Muscle layer of duodenum (tissue), 2 donors: ENCODE data around the gene LSAMP.
A peak's percentile ranks its signal among the peaks of the same experiment; 100 is the strongest.

Source experiments
- H3K27ac ChIP-seq: one replicate; pipeline ENCODE4 v1.7.0; 2013; ENCODE audit warnings: mild to moderate bottlenecking, low read length
- H3K27me3 ChIP-seq: one replicate; pipeline ENCODE4 v1.7.0; 2013; ENCODE audit warnings: low read depth, mild to moderate bottlenecking, control low read depth, low read length
- H3K36me3 ChIP-seq, 2 donors: one replicate each; pipeline ENCODE4 v1.7.0; 2013; ENCODE audit warnings: low read length in 2 of 2, control low read depth in 1 of 2, mild to moderate bottlenecking in 1 of 2; ENCODE audit not compliant: insufficient read depth in 2 of 2, control insufficient read depth in 1 of 2
- H3K4me1 ChIP-seq, 2 donors: one replicate each; pipeline ENCODE4 v1.7.0; 2013; ENCODE audit warnings: low read length in 2 of 2, mild to moderate bottlenecking in 2 of 2, control low read depth in 1 of 2, moderate library complexity in 1 of 2; ENCODE audit not compliant: insufficient read depth in 2 of 2, control insufficient read depth in 1 of 2
- H3K4me3 ChIP-seq, 2 donors: one replicate each; pipeline ENCODE4 v1.7.0; 2013; ENCODE audit warnings: low read length in 2 of 2, low read depth in 1 of 2, mild to moderate bottlenecking in 1 of 2
- H3K9me3 ChIP-seq, 2 donors: one replicate each; pipeline ENCODE4 v1.7.0; 2013; ENCODE audit warnings: low read length in 2 of 2, control low read depth in 1 of 2, mild to moderate bottlenecking in 1 of 2; ENCODE audit not compliant: control insufficient read depth in 1 of 2
- donor health status: healthy.

Gene LSAMP

GRCh38 chr3:116449546-116450350 lies 4.5 kb upstream of the LSAMP start:
- H3K4me3 ChIP-seq, result no peak overlapping the region
- H3K4me1 ChIP-seq, result no peaks in the 10 kb centered on the region
- H3K36me3 ChIP-seq, result no peaks in the 10 kb centered on the region
- no peaks in the 10 kb centered on the region for H3K27me3 ChIP-seq
- H3K27ac ChIP-seq, result no peak overlapping the region
- no peaks in the 10 kb centered on the region for H3K9me3 ChIP-seq

- no peaks in the 10 kb centered on the region for H3K9me3 ChIP-seq
- H3K27me3 ChIP-seq, result no peaks in the 10 kb centered on the region
- no peak overlapping the region for H3K27ac ChIP-seq
- no peaks in the 10 kb centered on the region for H3K36me3 ChIP-seq
- peaks cover 0 to 7% of the 10 kb centered on the region in 2 donors for H3K4me1 ChIP-seq
- H3K4me3 ChIP-seq, result no peak overlapping the region
These were observed 703 bp upstream of the LSAMP start for GRCh38 chr3:116445990-116446389.

GRCh38 chr3:116444819-116445310 lies 422 bp downstream of the LSAMP start:
- Histone ChIP-seq H3K9me3 (no peaks in the 10 kb centered on the region), H3K4me3 (peak overlapping the region; percentile 47 to 57), H3K4me1 (peaks cover 0 to 7% of the 10 kb centered on the region in 2 donors), H3K36me3 (no peaks in the 10 kb centered on the region), H3K27ac (no peak overlapping the region), H3K27me3 (no peaks in the 10 kb centered on the region)

GRCh38 chr3:116444115-116444747 lies 1.1 kb downstream of the LSAMP start:
- H3K27ac ChIP-seq, result no peak overlapping the region
- peak overlapping the region; percentile 47 to 57 for H3K4me3 ChIP-seq

GRCh38 chr3:116443191-116443661 lies 2.1 kb downstream of the LSAMP start:
- H3K27ac ChIP-seq, result no peak overlapping the region
- peaks cover 0 to 7% of the 10 kb centered on the region in 2 donors for H3K4me1 ChIP-seq
- no peaks in the 10 kb centered on the region for H3K36me3 ChIP-seq
- H3K27me3 ChIP-seq, result no peaks in the 10 kb centered on the region
- peak overlapping the region; percentile 34 to 57 for H3K4me3 ChIP-seq
- no peaks in the 10 kb centered on the region for H3K9me3 ChIP-seq

More at GRCh38 chr3:116444115-116444747, 1.1 kb downstream of the LSAMP start:
- Histone ChIP-seq H3K36me3 (no peaks in the 10 kb centered on the region), H3K27me3 (no peaks in the 10 kb centered on the region), H3K9me3 (no peaks in the 10 kb centered on the region), H3K4me1 (peaks cover 0 to 7% of the 10 kb centered on the region in 2 donors)

GRCh38 chr3:116442331-116443021 lies 2.8 kb downstream of the LSAMP start:
- Histone ChIP-seq H3K36me3 (no peaks in the 10 kb centered on the region), H3K4me3 (peak overlapping the region; percentile 34 to 57), H3K4me1 (peaks cover 0 to 7% of the 10 kb centered on the region in 2 donors), H3K27me3 (no peaks in the 10 kb centered on the region), H3K9me3 (no peaks in the 10 kb centered on the region), H3K27ac (no peak overlapping the region)

- H3K27ac ChIP-seq, result no peak overlapping the region
- H3K36me3 ChIP-seq, result no peaks in the 10 kb centered on the region
- no peaks in the 10 kb centered on the region for H3K9me3 ChIP-seq
- H3K4me1 ChIP-seq, result peaks cover 0 to 7% of the 10 kb centered on the region in 2 donors
- H3K27me3 ChIP-seq, result no peaks in the 10 kb centered on the region
- no peak overlapping the region for H3K4me3 ChIP-seq
These were observed 3.6 kb downstream of the LSAMP start for GRCh38 chr3:116441652-116442051.

GRCh38 chr3:116440196-116440595 lies 5.1 kb downstream of the LSAMP start:
- Histone ChIP-seq H3K36me3 (no peaks in the 10 kb centered on the region), H3K4me1 (peaks cover 0 to 7% of the 10 kb centered on the region in 2 donors), H3K9me3 (no peaks in the 10 kb centered on the region), H3K4me3 (no peak overlapping the region), H3K27me3 (no peaks in the 10 kb centered on the region), H3K27ac (no peak overlapping the region)

GRCh38 chr3:116433552-116433951 lies 11.7 kb downstream of the LSAMP start:
- no peaks in the 10 kb centered on the region for H3K9me3 ChIP-seq
- no peaks in the 10 kb centered on the region for H3K27me3 ChIP-seq
- no peaks in the 10 kb centered on the region for H3K36me3 ChIP-seq
- no peaks in the 10 kb centered on the region for H3K4me1 ChIP-seq
- no peak overlapping the region for H3K4me3 ChIP-seq
- no peak overlapping the region for H3K27ac ChIP-seq

GRCh38 chr3:116432795-116433194 lies 12.5 kb downstream of the LSAMP start:
- Histone ChIP-seq H3K27me3 (no peaks in the 10 kb centered on the region), H3K36me3 (no peaks in the 10 kb centered on the region), H3K4me1 (no peaks in the 10 kb centered on the region), H3K27ac (no peak overlapping the region), H3K4me3 (no peak overlapping the region), H3K9me3 (no peaks in the 10 kb centered on the region)
